Astrocyte of the spinal cord (primary cell): ENCODE results near the gene NUP153.
"Not testable (repeated sequence)": the region's sequence is repeated elsewhere in the genome, so short reads cannot be mapped to it uniquely, and the experiment has no call there.

ENCODE experiments used
- DNase-seq: peaks from one replicate; pipeline ENCODE4 v3.0.0; 2011; ENCODE audit warnings: low read depth, low spot score
- H3K4me3 ChIP-seq: 2 replicates; pipeline ENCODE4 v1.5.1; 2011; ENCODE audit warnings: low read depth, mild to moderate bottlenecking, low read length, moderate library complexity
- in situ Hi-C: cut with HindIII; loops from 2 replicates; pipeline ENCODE4 v1.10.0; 2017; ENCODE audit warnings: low sequenced_read_pairs
- TF ChIP-seq, protein P1 (sequence below): IDR thresholded peaks from 2 replicates; pipeline ENCODE4 v1.5.1; 2012; ENCODE audit warnings: low read depth, mild to moderate bottlenecking, low read length, inconsistent platforms

NUP153 gene

DNA sequence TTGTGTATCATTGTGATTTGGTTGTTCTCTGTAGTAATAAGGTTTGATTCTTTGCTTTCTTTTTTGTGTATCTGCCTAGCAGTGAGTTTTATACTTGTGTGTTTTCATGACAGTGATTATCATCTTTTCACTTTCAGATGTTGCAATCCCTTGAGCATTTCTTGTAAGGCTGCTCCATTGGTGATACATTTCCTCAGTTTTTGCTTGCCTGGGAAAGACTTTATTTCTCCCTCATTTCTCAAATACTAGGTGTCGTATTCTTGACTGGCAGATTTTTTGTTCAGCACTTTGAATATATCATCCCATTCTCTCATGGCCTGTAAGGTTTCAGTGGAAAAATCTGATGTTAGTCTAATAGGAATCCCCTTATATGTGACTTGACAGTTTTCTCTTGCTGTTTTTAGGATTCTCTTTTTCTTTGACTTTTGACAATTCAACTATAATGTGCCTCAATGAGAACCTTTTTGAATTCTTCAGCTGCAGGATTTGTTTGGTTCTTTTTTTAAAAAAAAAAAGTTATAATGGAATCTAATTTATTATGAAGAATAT, 31.1 kb upstream of the NUP153 start:
- TF ChIP-seq, protein P1, sequence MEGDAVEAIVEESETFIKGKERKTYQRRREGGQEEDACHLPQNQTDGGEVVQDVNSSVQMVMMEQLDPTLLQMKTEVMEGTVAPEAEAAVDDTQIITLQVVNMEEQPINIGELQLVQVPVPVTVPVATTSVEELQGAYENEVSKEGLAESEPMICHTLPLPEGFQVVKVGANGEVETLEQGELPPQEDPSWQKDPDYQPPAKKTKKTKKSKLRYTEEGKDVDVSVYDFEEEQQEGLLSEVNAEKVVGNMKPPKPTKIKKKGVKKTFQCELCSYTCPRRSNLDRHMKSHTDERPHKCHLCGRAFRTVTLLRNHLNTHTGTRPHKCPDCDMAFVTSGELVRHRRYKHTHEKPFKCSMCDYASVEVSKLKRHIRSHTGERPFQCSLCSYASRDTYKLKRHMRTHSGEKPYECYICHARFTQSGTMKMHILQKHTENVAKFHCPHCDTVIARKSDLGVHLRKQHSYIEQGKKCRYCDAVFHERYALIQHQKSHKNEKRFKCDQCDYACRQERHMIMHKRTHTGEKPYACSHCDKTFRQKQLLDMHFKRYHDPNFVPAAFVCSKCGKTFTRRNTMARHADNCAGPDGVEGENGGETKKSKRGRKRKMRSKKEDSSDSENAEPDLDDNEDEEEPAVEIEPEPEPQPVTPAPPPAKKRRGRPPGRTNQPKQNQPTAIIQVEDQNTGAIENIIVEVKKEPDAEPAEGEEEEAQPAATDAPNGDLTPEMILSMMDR: no peak
- in situ Hi-C loops: no loop called here
- no peak overlapping the region for H3K4me3 ChIP-seq
- DNase-seq: no peak

DNA sequence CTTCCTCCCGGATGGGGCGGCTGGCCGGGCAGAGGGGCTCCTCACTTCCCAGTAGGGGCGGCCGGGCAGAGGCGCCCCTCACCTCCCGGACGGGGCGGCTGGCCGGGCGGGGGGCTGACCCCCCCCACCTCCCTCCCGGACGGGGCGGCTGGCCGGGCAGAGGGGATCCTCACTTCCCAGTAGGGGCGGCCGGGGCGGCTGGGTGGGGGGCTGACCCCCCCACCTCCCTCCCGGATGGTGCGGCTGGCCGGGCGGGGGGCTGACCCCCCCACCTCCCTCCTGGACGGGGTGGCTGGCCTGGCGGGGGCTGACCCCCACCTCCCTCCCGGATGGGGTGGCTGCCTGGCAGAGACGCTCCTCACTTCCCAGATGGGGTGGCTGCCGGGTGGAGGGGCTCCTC, 28.6 kb upstream of the NUP153 start:
- in situ Hi-C loops, H3K4me3 ChIP-seq, DNase-seq: not testable (repeated sequence)

DNA sequence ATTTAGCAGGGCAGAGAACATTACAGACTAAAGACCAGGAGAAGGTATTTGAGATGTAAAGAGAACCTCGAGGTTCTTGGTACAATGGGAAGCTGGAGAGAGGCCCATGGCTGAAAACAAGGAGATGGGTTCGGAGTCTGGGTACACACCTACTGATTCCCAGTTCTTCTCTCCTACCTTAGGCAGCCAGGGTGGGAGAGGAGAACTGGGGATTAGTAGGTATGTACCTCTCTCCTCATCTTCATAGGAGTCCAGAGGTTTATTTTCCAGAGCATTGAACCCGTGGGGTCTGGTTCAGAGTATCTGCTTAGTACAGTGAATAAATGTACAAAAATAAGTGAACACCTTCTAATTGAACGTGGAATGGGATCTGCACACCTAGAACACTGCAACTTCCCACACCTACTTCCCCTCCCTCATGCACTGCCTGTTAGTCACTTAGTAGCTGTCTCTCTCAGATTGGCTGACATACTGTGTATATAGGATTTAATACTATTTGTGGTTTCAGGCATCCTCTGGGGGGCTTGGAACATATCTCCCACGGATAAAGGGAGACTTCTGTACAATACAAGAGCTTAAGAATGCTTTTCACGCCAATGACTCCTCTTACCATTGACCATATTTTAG, 23.5 kb upstream of the NUP153 start:
- in situ Hi-C loops: no loop called here
- TF ChIP-seq, protein P1: no peak
- no peak overlapping the region for H3K4me3 ChIP-seq
- no peak for DNase-seq

DNA sequence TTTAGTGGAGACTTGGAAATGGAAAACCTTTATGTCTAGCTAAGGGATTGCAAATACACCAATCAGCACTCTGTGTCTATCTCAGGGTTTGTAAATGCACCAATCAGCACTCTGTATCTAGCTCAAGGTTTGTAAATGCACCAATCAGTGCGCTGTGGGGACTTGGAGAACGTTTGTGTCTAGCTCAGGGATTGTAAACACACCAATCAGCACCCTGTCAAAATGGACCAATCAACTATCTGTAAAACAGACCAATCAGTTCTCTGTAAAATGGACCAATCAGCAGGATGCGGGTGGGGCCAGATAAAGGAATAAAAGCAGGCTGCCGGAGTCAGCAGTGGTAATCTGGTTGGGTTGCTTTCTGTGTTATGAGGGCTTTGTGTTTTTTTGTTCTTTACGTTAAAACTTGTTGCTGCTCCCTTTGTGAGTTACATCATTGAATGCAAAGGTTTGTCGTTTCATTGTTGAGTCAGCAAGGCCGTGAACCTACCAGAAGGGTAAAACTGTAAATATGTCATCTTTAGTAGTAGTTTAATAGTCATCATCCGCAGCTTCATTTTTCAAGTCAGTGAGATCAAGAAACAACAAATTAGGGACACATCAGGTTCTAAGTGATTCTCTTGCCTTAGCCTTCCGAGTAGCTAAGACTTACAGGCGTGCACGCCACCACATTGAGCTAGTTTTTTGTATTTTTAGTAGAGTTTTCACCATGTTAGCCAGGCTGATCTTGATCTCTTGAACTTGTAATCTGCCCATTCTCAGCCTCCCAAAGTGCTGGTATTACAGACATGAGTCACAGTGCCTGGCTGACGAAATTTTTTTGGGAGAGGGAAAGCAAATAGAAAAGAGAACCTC, 22.7 kb upstream of the NUP153 start:
- TF ChIP-seq, protein P1: no peak
- H3K4me3 ChIP-seq: no peak overlapping the region
- in situ Hi-C loops: no loop called here
- DNase-seq: no peak

DNA sequence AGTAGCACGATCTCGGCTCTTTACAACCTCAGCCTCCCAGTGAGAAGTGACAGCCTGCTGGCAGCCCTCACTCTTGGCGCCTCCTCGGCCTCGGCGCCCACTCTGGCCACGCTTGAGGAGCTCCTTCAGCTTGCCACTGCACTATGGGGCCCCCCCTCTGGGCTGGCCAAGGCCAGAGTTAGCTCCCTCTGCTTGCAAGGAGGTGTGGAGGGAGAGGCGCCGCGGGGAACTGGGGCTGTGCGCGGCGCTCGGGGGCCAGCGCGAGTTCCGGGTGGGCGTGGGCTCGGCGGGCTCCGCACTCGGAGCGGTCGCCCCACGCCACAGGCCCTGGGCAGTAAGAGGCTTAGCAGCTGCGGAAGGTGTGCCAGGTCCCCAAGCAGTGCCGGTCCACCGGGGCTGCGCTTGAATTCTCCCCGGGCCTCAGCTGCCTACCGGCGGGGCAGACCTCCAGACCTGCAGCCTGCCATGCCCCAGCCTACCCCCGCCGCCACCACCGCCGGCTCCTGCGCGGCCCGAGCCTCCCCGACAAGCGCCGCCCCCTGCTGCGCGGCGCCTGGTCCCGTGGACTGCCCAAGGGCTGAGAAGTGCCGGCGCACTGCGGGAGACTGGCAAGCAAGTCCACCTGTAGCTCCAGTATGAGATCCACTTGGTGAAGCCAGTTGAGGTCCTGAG, 22.0 kb upstream of the NUP153 start:
- in situ Hi-C loops: no loop called here
- DNase-seq: no peak
- no peak overlapping the region for H3K4me3 ChIP-seq

DNA sequence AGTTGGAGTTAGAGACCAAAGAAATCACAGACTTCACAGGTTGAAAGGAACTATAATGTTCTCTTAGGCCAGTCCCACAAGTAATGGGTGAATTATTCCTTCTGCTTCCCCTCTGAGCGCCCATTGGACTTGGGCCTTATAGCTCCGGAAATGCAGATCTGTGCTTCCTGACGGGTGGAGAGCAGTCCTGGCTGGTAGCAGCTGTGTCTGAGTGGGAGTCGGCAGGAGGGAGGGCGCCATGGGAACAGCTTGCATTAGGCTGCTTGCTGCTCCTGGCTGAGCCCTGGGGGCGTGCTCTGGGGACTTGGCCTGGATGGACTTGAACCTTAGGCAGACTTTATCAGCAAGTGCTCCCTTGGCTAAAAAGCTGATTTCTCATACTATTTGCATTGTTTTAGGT, 18.4 kb upstream of the NUP153 start:
- no peak overlapping the region for H3K4me3 ChIP-seq
- DNase-seq: peak; percentile 32
- TF ChIP-seq, protein P1: no peak
- in situ Hi-C loops: no loop called here

More for the DNA sequence above, 22.0 kb upstream of the NUP153 start:
- TF ChIP-seq, protein P1: no peak
